GM18508 (cell line): ENCODE data around the gene MMD2.

Experiments
- ATAC-seq: cut with Tn5 transposase; IDR thresholded peaks from one replicate; pipeline ENCODE4 v1.9.1; 2021; ENCODE audit warnings: moderate number of reproducible peaks; ENCODE audit not compliant: insufficient read depth, unreplicated experiment

The MMD2 gene

GRCh38 chr7:4873071-4873944 is 85.7 kb downstream of the MMD2 start:
- ATAC-seq, result no peak

- ATAC-seq, result no peak
Observed at GRCh38 chr7:4871930-4872675, 86.9 kb downstream of the MMD2 start.

- ATAC-seq, result no peak
Observed at GRCh38 chr7:4871056-4871680, 87.8 kb downstream of the MMD2 start.

- no peak for ATAC-seq
Observed at GRCh38 chr7:4868493-4868892, 90.5 kb downstream of the MMD2 start.

GRCh38 chr7:4866528-4867496 is 92.2 kb downstream of the MMD2 start:
- ATAC-seq, result no peak

GRCh38 chr7:4862156-4862555 is 96.8 kb downstream of the MMD2 start:
- no peak for ATAC-seq

GRCh38 chr7:4861673-4862072 is 97.3 kb downstream of the MMD2 start, which contains the start of gene PAPOLB:
Gene PAPOLB, minus strand, starts transcription at chr7:4862030. Its CDS starts 220 bp downstream, at chr7:4861810.
- no peak for ATAC-seq

- ATAC-seq, result no peak
Observed at GRCh38 chr7:4861227-4861626, 97.8 kb downstream of the MMD2 start.

GRCh38 chr7:4857189-4857588 is 101.8 kb downstream of the MMD2 start:
- no peak for ATAC-seq

GRCh38 chr7:4856336-4857057 is 102.5 kb downstream of the MMD2 start:
- ATAC-seq, result no peak
